Fibroblast of pulmonary artery (primary cell): ENCODE results near the gene ATXN1.
"Not testable (repeated sequence)": the region's sequence is repeated elsewhere in the genome, so short reads cannot be mapped to it uniquely, and the experiment has no call there.

Source experiments
- DNase-seq: peaks from one replicate; pipeline ENCODE4 v3.0.0-alpha.2; 2010; ENCODE audit warnings: low read depth
- H3K4me3 ChIP-seq: replicated peaks from 2 replicates; pipeline ENCODE4 v1.5.1; 2011; ENCODE audit warnings: low read depth, mild to moderate bottlenecking, control low read depth, low read length, moderate library complexity
- TF ChIP-seq, protein P1 (sequence below): IDR thresholded peaks from 2 replicates; pipeline ENCODE4 v1.5.1; 2011; ENCODE audit warnings: mild to moderate bottlenecking, control low read depth, low read length, inconsistent platforms; ENCODE audit errors: missing control alignments

Gene ATXN1

GRCh38 chr6:16270178-16270794 is 491.0 kb downstream of the ATXN1 start:
- H3K4me3 ChIP-seq, result no peak overlapping the region
- DNase-seq, result no peak
- TF ChIP-seq, protein P1, sequence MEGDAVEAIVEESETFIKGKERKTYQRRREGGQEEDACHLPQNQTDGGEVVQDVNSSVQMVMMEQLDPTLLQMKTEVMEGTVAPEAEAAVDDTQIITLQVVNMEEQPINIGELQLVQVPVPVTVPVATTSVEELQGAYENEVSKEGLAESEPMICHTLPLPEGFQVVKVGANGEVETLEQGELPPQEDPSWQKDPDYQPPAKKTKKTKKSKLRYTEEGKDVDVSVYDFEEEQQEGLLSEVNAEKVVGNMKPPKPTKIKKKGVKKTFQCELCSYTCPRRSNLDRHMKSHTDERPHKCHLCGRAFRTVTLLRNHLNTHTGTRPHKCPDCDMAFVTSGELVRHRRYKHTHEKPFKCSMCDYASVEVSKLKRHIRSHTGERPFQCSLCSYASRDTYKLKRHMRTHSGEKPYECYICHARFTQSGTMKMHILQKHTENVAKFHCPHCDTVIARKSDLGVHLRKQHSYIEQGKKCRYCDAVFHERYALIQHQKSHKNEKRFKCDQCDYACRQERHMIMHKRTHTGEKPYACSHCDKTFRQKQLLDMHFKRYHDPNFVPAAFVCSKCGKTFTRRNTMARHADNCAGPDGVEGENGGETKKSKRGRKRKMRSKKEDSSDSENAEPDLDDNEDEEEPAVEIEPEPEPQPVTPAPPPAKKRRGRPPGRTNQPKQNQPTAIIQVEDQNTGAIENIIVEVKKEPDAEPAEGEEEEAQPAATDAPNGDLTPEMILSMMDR, result no peak

DNA sequence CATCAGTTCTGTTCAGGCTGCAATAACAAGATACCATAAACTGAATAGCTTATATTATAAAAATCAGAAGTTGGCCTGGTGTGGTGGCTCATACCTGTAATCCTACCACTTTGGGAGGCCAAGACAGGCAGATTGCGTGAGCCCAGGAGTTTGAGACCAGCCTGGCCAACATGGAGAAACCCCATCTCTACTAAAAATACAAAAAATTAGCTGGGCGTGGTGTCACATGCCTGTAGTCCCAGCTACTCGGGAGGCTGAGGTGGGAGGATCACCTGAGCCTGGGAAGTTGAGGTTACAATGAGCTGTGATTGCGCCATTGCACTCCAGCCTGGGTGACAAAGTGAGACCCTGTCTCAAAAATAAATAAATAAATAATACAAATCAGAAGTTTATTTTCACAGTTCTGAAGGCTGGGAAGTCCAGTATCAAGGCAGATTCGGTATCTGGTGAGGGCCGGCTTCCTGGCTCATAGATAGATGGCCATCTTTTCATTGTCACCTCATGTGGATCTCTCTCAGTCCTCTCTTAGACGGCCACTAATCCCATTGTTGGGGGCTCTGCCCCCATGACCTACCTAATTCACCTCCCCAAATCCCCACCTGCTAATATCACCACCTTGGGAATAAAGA is 491.7 kb downstream of the ATXN1 start:
- not testable (repeated sequence) for H3K4me3 ChIP-seq, DNase-seq

GRCh38 chr6:16267428-16268263 is 493.6 kb downstream of the ATXN1 start:
- no peak for DNase-seq

DNA sequence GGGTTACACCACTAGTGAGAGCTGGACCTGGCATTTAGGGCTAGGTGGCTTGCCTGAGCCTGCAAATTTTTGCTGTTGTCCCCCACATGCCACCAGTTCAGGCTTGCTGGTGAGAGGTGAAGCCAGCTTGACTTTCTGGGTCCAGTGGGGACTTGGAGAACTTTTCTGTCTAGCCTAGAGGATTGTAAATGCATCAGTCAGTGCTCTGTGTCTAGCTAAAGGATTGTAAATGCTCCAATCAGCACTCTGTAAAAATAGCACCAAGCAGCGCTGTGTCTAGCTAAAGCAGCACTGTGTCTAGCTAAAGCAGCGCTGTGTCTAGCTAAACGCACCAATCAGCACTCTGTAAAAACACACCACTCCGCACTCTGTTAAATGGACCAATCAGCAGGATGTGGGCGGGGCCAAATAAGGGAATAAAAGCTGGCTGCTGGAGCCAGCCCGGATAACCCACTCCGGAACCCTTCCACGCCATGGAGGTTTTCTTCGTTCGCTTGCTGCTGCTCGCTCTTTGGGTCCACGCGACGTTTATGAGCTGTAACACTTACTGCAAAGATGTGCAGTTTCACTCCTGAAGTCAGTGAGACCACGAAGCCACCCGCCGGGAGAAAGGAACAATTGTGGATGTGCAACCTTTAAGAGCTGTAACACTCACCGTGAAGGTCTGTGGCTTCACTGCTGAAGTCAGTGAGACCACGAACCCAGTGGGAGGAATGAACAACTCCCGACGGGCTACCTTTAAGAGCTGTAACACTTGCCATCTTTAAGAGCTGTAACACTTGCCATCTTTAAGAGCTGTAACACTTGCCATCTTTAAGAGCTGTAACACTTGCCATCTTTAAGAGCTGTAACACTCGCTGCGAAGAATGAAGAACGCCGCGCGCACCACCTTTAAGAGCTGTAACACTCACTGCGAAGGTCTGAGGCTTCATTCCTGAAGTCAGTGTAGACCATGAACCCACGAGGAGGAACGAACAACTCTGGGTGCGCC is 495.6 kb downstream of the ATXN1 start:
- H3K4me3 ChIP-seq, result no peak overlapping the region
- DNase-seq, result no peak
- TF ChIP-seq, protein P1, result no peak

More at GRCh38 chr6:16267428-16268263, 493.6 kb downstream of the ATXN1 start:
- H3K4me3 ChIP-seq, result no peak overlapping the region
- TF ChIP-seq, protein P1, result no peak

DNA sequence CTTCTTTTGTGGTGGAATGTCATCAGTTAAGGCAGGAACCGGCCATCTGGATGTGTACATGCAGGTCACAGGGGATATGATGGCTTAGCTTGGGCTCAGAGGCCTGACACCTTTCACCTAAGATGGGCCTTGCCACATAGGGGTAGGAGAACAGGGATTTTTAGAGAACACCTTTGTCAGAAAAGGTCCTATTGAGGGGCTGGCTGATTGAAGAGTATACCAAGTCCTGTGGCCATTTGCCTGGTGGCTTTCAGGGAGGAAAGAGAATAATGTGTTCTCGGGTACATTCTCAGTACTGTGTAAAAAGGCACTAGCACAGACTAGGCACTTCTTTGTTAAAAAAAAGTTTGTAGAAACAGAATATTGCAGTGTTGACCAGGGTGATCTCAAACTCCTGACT is 496.5 kb downstream of the ATXN1 start:
- TF ChIP-seq, protein P1, result no peak
- no peak for DNase-seq
- no peak overlapping the region for H3K4me3 ChIP-seq

DNA sequence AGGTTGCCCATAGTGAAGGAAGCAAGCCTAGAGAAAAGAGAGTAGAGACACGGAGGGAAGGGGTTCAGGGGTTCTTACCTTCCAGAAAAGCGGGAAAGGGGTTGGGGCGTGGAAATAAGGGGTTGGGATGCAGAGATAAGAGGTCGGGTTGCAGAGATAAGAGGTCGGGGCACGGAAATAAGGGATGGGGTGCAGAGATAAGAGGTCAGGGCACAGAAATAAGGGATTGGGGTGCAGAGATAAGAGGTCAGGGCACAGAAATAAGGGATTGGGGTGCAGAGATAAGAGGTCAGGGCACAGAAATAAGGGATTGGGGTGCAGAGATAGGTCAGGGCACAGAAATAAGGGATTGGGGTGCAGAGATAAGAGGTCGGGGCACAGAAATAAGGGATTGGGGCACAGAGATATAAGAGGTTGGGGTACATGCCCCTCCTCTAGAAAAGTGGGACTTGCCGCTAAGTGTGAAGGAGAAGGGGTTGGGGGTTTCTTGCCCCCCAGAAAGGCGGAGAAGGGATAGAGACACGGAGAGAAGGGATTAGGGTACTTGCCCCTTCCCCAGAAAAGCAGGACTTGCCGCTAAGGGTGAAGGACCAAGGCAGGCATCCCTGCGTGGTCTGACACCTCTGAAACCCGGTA is 497.7 kb downstream of the ATXN1 start:
- DNase-seq, H3K4me3 ChIP-seq: not testable (repeated sequence)

DNA sequence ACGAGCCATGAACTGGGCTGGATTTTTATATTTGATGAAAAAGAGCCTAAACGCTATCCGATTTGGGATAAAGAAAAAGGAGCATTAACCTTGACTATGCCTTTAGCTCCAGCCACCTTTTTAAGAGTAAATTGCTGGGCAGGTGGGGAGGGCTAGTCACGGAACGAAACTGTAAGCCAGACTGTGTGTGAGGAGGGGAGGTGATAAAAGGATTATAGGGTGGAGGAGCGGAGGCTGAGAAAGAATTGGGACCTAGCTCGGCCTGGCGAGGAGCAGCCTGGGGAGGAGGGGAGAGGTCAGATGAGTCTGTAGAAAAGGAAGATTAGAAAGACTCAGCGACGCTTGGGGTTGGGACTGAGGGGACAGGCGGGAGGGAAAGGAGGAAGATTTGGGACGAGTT is 498.5 kb downstream of the ATXN1 start:
- not testable (repeated sequence) for H3K4me3 ChIP-seq, DNase-seq

- not testable (repeated sequence) for DNase-seq, H3K4me3 ChIP-seq
These were observed 500.7 kb downstream of the ATXN1 start for GRCh38 chr6:16260602-16261001.

DNA sequence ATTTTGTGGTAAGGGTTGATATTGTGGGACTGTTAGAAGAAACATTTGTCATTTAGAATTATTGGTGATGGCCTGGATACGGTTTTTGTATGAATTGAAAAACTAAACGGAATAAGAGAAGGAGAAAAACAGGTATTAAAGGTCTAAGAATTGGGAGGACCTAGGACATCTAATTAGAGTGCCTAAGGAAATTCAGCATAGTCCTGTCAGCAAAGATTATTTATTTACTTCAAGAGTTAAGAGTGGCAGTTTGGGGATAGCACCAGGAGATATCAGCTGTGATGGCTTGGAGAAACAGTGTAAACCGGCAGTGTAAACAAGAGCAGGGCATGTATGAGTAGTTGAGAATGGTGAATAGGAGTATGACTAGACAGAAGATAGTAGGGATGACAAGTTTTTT is 501.7 kb downstream of the ATXN1 start:
- not testable (repeated sequence) for H3K4me3 ChIP-seq, DNase-seq
